Breast epithelium (tissue), 3 donors: ENCODE results near the gene LILRB4.

Experiments used
- CTCF ChIP-seq, 3 donors: fragments of 450-650 bp; IDR thresholded peaks; one replicate each; pipeline ENCODE4 v1.5.1; 2016 to 2017; ENCODE audit warnings: antibody characterized with exemption in 3 of 3, mild to moderate bottlenecking in 3 of 3, moderate library complexity in 3 of 3
- POLR2A ChIP-seq: fragments of 450-650 bp; IDR thresholded peaks from one replicate; pipeline ENCODE4 v1.6.1; 2016; ENCODE audit warnings: antibody characterized with exemption, mild to moderate bottlenecking, moderate library complexity

GRCh38 chr19:54668353-54668752 lies 5.6 kb downstream of the LILRB4 start:
- TF ChIP-seq CTCF (IDR thresholded peaks at IDR 0.05) = no peak
- no peak for TF ChIP-seq POLR2A
